ENCODE results near the gene FGF8.

The FGF8 gene

DNA sequence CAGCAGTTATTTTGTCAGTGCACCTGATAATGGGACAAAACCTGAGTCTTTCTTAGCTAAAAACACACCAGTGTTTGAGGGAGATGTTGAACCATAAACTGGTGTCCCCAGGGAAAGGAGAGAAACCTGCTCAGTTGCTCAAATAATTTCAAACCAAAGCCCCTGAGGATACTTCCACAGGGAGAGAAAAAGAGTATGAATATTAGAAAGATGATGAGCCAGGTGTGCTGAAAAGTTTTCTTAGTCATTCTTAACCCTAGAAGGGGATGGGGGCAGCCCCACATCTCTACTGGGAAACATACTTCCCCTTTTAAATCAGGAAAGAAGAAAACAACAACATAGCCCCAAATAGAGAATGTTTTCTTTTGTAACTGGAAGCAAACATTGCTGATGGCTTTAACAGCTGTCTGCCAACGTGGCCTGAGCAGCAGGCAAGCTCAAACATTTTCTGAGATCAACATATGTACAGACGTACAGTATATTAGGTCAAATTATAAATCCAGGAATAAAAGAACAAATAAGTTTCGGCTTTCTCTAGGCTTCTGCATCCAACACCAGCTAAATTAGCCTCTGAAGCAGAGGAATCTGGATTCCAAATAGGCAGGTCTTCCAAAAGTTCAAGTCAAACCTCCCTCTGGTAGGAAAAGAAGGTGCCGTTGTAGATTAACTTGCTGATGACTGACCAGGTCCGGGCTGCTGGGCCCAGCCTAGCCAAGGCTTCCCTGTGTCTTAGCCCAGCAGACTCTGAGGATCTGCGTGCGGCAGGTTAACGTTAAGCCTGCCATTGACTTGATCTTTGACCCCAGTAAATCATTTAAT, 50.4 kb downstream of the FGF8 start:
- no peak for DNase-seq

DNA sequence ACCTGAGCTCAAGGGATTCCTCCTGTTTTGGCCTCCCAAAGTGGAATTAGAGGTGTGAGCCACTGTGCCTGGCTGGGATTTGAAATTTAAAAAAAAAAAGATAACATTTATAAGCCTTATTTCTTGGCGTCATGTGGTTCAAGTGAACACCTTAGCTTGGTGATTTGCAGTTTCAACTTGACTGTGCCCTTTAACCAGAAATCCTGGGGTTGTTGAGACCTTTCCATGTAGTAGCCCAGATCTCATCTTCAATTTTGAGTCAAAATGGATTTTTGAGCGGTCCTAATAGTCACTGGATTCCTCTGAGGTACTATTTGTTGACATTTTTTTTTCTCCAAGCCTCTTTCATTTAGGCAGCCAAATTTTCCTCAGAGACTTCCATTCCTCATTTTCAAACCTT, 51.5 kb downstream of the FGF8 start:
- DNase-seq, result no peak

DNA sequence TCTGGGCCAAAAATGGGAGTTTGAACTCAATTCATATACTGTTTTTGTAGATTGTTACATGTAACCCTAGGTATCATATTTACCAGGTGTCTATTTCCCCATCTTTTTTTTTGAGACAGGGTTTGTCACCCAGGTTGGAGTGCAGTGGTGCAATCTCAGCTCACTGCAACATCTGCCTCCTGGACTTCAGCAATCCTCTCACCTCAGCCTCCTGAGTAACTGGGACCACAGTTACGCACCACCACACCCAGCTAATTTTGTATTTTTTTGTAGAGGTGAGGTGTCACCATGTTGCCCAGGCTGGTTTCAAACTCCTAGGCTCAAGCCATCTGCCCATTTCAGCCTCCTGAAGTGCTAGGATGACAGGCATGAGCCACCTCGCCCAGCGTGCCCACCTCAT, 52.7 kb downstream of the FGF8 start:
- no peak for DNase-seq

DNA sequence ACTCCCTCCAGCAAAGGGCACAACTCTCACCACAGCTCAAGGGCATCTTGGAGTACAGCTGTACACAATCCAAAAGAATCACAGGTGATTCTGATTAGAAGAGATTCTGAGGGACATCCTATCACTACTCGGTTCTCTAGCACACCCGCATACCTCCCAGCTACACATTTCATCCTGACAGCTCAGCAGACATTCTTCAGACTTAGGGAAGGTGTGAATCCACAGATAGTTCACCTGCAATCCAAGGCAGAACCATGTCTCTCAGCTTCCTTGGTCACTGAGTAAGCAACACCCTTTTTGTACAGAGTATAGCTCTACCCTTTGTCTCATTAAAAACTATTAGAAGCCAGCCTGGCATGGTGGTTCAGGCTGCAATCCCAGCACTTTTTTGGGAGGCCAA, 54.1 kb downstream of the FGF8 start:
- DNase-seq, result no peak

DNA sequence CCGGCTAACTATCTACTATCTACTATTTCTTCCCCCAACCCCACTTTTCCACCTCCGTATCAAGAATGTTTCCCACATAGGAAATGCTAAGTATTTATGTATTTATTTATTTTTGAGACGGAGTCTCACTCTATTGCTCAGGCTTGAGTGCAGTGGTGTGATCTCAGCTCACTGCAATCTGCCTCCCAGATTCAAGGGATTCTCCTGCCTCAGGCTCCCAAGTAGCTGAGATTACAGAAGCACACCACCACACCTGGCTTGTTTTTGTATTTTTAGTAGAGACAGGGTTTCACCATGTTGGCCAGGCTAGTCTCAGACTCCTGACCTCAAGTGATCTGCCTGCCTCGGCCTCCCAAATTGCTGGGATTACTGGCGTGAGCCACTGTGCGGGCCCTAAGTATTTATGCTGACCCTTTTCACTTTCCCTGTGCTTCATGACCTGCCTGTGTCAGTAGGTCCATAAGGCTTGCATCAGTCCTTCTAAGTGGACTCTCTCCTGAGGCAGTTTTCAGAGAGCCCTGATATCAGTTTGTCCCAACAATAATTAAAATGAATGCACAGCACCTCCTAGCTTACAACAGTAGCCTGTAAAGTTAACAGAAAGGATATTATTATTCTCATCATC, 55.2 kb downstream of the FGF8 start:
- DNase-seq, result no peak

Data from fibroblast of skin of abdomen (primary cell).